T-helper 9 cell (primary cell): ENCODE data around the gene WDR20.
"Not testable (repeated sequence)": the region's sequence is repeated elsewhere in the genome, so short reads cannot be mapped to it uniquely, and the experiment has no call there.

Source experiments
- DNase-seq: peaks from one replicate; pipeline ENCODE4 v3.0.0-alpha.2; 2020

WDR20 gene

DNA sequence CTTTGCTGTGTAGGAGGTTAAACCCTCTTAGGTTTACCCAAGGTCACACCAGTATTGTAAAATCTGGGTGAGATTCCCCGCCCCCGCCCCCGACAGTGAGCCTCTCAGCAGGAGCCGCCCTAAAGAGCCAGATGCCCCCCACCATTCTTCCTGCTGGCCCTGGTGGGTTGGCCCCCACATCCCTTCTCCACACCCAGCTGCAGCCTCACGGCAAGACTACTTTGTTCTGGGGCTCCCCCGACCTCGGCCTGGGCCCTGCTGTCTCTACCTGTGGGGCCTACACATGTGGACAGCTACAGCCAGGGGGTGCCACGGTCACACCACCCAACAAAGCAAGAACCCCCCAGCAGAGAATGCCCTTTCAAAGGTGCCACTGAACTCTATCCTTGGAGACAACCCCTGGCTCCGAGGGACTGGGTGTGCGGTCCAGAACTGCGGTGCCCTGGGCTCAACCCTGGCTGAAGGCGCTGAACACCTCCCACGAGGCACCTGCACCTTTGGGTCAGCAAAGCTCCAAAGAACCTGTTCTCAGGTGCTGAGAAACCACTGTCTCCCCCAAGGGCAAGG lies 82.4 kb downstream of the WDR20 start:
- DNase-seq, result no peak

DNA sequence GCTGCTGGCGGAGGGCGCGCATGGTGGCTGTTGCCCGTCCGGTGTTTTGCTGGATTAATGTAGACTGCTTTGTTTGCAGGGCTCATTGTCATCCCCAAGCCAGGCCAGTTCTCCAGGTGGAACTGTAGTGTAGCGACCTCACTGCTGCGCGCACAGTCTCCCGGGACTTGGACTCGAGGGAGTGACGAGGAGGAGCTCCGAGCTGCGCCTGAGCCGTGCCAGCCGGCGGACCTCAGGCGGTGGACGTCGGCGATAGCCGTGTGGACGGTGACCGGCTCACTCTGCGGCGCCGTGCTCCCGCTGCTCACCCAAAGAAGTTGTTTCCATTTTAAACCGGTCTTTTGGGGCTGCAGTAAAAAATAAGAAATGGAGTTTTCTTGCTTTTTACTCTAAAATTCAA lies 83.1 kb downstream of the WDR20 start:
- DNase-seq, result no peak

DNA sequence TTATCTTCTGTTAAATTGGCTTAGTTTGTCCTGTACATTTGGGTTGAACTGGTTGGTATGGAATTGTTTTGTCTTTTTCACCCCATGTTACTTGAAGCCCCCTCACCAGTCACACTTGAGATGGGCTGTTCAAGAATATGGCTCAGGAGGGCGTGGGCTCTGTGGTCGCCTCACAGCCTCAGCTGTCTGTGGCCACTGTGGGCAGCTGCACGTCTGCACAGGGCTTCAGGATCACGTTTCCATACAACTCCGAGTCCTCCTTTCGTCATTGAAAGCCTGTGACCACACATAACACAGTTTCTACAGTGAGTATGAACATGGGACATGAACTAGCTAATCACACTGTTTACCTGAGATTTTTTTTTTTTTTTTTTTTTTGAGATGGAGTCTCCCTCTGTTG lies 84.0 kb downstream of the WDR20 start:
- DNase-seq, result no peak

DNA sequence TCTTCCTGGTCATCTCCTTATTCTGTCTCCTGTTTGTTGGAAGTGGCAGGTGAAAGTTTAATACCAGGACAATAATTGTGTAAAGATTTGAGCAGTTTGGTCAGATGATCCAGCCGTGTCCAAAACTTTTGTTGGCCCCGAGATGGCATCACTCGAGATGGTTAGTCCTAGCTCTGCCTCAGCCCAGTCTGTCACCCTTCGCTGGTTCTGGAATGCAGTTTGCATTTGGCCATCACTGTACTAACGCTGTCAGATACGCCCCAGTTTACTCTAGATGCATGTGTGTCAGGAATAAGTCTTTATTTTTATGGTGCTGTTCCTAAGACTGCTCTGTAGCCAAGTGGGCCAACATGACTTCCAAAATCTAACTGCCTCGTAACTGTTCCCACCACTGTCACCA lies 85.7 kb downstream of the WDR20 start:
- no peak for DNase-seq

DNA sequence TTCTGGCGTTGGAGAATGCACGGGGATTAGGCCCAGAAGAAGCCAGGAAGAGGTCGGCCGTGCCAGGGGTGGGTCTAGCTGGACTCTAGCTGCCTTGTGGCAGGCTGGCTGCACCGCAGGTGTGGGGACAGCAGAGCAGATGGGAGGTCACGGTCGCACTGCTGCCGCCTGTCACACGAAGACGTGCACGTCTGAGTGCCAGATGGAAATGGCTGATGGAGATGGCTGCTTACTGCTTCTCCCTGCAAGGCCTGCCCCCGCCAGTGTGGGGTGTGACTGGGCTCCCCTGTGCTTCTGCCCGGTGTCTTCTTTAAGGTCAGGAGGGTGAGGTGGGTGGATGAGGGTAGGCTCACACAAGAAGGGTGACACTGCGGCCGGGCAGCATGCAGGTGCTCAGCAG lies 86.2 kb downstream of the WDR20 start:
- no peak for DNase-seq

DNA sequence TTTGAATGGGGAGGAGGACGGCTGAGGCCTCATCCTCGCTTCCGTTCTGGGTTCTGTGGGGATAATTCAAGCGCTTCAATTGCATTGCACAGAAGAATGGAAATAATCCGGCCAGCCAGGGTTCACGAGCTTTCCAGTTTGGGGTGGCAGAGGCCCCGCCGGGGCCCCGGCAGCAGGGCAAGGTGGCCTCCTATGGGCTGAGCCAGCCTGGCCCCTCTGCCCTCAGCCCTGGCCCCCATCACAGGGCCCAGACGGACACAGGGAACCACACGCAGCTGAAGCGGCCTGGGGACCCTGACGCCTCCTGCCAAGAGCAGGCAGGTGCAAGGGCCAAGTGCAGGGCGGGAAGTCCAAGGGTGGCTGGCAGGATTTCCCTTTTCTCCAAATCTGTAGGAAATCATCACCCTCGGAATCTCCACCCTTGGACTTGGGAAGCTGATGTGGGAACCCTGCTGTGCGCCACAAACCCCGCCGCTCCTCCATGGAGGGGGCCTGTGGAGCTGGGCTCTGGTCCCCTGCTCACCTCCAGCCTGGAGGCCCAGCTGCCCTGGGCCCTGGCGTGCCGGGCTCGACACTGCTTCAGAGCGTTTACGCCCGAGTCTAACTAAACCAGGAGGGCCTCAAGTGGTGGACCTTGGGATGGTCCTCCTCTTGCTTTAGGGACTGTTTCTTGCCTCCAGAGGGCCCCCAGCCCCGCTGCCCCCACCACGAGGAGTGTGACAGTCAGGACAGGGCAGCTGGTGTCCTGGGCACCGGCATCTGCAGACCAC lies 86.8 kb downstream of the WDR20 start:
- no peak for DNase-seq

DNA sequence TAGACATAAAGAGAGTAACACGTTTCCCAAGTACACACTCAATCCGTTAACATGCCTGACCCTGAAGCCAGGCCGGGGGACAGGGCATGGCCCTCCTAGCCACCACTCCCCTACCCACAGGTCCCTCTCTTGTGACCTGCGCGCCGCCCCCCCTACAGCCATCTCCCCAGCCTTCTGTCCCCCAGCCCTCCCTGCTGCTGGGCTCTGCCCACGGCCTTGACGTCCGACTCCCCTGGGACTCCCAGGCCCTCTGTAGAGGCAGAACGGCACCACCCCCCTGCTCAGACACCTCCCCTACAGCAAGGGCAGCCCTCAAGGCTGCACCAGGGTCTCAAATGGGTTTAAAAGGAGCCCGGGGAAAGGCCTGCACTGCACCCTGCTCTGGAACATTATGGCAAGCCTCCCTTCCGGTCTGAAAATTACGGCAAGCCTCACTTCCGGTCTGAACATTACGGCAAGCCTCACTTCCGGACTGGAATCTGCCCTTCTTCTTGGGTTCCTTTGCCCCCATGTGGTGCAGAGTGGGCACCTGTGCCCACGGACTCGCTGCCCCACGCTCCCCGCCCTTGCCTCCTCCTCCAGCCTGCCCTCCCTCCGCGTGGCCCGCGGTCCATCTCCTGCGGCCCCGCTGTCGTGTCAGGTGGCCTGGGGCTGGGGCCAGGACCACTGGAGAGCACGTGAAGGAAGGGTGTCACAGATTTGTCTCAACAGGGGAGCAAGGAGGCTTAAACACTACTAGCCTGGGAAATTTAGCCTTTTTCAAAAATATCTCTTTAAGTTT lies 87.7 kb downstream of the WDR20 start:
- DNase-seq, result no peak

DNA sequence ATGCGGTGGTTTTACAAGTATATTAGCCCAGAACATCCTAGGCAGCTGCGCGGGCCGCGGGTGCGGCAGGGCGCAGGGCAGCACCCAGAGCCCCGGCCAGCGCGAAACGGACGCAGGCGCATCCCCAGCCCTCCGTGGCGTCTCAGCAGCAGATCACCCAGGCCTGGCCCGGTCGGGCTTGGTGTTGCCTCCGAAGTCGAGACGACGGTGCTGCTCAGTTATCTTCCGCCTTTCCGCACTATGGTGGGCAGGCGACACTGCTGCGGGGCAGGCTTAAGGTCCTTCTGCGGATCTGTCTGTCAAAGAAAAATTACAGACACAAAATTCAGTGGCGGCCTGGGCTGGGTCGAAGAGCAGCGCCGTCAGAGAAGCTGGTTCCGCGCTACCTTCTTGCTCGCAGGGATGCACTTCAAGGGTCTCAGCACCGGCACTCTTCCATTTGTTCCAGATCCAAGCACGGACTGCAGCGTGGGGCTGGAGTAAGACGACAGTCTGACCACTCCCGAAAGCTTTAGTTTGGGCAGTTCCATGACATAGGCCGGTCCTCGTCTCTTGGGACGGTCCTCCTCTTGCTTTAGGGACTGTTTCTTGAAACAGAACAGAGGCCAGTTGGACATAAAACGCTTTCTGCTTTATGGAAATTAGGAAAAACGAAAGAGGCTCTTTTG lies 89.5 kb downstream of the WDR20 start:
- no peak for DNase-seq

DNA sequence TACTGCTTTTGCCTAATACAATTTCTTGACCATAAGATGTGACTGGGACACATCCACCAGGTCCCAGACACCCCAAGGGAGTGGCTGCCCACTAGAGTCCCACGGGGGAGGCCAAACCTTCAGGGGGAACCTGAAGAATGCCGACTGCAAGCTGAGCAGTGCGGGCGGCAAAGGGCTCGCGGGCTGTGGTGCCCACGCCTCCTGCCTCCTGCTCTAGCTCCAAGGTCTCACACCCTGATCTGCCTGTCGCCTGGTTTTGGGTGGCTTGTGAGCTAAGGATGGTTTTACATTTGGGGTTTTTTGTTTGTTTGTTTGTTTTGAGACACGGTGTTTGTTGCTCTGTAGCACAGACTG lies 90.0 kb downstream of the WDR20 start:
- DNase-seq, result no peak

DNA sequence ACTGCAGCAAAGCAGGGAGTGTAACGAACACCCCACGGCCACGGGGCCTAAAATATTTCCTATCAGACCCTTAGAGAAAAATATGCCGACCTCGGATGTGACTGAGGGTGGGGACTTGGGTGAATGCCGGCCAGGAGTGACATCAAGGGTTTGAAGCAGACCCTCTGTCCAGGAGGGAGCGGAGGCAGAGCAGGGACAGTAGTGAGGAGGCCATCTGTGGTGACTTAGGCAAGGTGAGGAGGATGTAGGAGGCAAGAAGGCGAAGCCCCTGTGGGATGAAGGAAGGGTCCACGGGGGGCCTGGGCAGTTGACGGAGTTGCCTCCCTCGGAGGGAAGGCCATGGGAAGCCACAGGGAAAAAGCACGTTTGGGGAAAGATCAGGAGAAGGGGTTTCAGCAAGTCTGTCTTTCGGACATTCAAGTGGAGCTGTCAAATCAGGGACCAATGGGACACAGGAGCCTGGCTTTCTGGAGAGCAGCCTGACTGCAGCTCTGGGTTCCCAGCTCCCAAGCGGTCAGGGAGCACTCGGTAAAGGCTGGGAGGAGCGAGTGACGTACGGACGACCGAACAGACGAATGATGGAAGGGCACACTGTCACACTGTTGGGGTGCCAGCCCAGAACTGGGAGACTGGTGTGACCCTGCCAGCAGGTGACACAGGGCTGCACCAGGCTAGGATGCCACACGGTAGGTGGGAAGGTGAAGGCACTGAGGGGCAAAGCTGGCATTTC lies 90.9 kb downstream of the WDR20 start:
- DNase-seq, result no peak

DNA sequence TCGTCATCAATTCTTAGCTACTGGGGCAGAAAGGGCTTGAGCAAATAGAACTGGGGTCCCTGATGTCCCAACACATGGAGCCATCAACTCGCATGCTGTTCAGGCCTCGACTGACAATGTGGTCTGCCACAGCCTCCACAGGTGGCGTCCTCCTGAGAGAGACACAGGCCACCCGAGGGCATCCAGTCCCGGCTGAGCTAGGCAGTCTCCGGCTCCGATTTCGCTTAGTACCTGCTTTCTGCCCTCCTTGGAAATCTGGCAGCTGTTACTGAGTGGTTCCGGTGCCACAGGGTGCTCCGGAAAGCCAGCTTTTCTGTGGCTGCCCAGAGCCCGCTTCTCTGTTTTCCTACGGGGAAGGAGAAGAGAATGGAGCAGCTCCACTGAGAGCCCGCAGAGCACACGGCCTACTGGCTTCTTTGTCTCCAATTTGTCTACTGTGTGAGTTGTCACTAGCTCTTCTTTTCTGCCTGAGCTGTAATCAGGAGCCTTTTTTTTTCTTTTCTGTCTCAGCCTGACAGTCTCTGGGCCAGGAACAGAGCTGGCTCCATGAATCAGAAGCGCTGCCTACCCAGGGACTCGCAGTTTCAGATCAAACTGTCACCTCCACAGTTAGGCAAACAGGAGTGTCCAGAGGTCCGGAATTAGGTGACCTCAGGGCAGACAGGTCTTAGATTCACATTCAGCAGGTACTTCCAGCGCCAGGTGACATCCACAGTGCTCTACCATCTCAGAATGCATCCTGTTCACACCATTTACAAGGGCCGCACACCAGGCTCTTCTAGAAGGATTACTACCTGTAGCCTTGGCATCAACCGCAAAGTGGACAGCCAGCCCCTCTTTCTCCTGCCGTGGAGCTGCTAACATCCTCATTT lies 92.0 kb downstream of the WDR20 start:
- no peak for DNase-seq

DNA sequence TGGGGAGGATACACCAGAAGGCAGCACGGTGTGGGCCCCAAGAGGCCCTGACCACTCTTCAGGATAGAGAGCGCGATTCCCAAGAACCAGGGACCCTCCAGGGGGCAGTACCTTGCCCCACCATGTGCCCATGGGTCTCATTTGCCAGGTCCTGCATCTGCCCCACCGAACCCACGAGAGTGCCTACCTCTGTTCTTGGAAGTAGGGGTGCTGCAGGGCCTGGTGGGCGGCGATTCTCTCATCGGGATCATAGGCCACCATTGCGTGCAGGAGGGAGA lies 92.6 kb downstream of the WDR20 start:
- no peak for DNase-seq

DNA sequence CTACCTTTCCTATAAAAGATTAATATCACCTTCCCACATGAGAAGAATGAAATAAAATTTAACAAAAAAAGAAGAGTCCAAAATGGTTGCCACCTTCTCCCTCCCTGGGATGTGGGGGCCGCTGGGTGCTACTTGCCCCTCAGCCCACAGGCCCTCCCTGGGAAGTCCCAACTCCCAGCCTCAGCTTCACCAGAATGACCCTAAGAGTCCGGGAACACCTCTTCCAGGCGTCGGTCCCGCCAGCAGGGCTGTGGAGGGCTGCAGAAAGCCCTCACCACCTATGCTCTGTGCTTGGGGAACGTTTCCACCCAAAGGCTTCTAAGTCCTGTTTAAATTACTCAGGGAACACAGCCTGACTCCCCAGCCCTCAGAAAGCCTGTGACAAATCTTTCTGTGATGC lies 93.4 kb downstream of the WDR20 start:
- DNase-seq, result no peak

DNA sequence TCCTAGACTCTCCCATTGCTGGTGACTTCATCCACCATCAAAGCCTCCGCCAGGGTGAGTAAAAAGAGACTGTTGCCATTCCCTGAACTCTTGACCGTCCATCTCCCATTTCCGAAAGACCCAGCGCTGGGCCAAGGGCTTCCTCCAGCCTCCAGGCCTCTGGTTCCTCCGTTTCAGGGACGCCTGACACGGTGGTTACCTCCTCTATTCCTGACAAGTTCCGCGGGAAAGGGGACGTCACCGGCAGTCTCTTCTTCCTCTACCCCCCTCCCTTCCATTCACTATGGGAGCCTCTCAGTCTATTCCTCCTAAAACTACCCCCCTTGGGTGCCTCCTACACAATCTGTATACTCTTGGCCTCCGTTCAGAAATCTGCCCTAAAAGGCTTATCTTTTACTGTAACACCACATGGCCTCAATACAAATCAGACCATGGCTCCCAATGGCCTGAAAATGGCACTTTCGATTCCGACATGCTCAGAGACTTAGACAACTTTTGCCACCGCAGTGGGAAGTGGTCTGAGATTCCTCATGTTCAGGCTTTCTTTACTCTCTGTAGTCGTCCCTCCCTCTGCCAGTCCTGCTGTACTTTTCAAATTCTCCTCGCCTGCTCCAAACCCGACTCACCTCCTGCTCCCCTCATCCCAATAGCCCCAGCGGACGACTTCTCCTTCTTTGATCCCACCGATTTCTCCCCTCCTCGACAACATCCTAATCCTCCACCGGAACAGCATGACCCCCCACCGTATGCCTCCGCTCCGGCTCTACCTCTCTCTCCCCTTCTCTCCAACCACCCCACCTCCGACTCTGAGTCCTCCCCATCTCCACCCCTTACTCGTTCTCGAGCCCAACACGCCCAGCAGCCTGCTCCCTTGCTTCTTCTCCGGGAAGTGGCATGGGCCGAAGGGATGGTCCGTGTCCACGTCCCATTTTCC lies 94.9 kb downstream of the WDR20 start:
- no peak for DNase-seq

DNA sequence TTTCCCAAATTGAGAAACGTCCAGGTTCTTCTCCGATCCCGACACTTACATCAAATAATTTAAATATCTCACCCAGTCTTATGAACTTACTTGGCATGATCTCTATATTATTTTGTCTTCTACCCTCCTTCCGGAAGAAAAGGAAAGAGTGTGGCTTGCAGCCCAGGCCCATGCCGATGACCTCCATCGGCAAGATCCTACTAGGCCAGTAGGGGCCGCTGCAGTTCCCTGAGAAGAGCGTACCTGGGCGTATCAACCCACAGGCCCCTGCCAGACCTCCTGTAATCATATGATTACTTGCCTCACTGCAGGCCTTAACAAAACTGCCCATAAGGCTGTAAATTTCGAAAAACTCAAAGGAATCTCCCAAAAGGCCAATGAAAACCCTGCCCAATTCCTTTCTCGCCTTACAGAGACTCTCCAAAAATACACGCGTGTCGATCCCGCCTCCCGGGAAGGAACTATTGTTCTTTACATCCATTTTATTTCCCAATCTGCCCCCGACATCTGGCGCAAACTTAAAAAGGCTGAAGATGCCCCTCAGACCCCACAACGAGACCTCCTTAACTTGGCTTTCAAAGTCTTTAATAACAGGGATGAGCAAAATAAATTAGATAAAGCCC lies 95.7 kb downstream of the WDR20 start:
- peak; percentile 69 for DNase-seq

DNA sequence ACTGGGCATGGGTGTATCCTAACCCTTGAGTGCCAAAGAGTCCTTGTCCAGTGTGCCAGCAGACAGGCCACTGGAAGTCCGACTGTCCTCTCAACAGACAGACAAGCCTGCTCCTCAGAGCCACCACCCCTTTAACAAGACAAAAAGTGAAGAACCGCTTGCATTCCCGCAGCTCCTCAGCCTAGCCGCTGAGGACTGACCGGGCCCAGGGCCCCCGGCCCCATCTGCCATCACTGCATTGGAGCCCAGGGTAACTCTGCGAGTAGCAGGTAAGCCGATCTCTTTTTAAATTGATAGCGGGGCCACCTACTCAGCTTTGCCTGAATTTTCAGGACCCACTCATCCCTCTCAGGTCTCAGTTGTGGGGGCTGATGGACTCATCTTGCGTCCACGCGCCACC lies 96.3 kb downstream of the WDR20 start:
- DNase-seq, result no peak

DNA sequence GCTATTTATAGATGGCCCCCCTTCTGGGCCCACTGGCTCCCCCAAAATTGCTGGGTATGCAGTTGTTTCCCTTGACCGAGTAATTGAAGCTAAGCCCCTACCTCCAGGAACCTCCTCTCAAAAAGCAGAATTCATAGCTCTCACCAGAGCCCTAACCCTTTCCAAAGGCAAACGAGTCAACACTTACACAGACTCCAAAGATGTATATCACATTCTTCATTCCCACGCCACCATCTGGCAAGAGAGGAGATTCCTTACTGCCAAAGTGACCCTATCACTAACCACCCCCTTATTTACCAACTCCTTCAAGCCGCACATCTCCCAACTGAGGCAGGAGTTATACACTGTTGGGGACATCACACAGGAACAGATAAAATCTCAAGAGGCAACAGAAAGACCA lies 98.4 kb downstream of the WDR20 start:
- no peak for DNase-seq

DNA sequence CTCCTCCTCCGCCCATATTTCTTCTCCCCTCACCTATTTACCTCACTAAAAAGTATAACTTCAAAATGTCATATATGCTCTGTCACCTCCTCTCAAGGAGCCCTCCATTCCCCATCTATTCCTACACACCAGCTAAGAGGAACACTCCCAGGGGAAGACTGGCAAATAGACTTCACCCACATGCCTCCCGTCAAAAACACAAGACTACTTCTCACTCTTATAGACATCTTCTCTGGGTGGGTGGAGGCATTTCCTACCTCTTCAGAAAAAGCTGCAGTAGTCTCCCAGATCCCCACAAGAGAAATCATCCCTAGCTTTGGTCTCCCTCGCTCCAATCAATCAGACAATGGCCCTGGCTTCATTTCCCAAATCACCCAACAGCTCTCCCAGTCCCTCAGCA lies 99.1 kb downstream of the WDR20 start:
- DNase-seq, result no peak

DNA sequence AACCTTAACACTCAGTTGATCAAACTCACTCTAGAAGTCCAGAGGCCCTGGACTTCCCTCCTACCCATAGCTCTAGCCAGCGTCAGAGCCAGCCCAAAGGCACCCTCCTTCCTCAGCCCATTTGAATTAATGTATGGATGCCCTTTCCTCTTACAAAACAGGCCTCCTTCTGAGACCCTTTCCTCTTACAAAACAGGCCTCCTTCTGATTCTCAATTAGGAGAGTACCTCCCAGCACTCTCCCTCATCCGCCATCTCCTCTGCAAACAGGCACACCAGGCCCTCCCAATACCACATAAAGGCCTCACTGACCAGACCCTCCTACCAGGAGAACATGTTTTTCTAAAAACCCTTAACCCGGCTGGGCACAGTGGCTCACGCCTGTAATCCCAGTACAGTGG lies 99.5 kb downstream of the WDR20 start:
- no peak for DNase-seq

DNA sequence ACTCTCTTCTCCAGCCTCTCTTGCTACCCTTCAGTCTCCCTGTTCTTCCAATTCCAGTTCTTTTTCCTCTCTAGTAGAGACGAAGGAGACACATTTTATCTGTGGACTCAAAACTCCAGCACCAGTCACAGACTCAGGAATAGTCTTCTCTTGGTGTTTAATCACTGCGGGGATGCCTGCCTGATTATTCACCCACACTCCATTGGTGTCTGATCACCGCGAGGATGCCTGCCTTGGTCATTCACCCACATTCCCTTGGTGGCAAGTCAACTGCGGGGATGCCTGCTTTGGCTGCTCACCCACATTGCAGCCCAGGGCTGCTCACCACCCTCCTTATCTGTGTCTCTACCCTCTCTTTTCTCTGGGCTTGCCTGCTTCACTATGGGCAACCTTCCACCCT lies 100.8 kb downstream of the WDR20 start:
- not testable (repeated sequence) for DNase-seq

DNA sequence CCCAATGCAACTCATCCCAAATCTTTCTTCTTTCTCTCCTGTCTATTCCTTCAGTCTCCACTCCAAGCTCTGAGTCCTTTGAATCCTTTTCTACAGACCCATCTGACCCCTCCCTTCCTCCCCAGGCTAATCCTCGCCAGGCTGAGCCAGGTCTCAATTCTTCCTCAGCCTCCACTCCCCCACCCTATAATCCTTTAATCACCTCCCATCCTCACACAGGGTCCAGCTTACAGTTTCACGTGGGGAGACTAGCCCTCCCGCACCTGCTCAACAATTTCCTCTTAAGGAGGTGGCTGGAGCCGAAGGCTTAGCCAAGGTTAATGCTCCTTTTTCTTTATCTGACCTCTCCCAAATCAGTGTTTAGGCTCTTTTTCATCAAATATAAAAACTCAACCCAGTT lies 101.5 kb downstream of the WDR20 start:
- no peak for DNase-seq
